IMR-90 (cell line): ENCODE data around the gene ZNF469. TPM values are rescaled to one million over a fixed set of nuclear protein-coding genes. Genes with fewer than 3 reads are reported as not detected.
A peak's percentile ranks its signal among the peaks of the same experiment; 100 is the strongest.

ENCODE experiments used
- ATAC-seq: fragments of 200-7000 bp; cut with Tn5 transposase; 2 replicates; pipeline ENCODE4 v1.9.1; 2020; ENCODE audit warnings: low read depth, mild to moderate bottlenecking, moderate library complexity
- BruUV-seq: library from RNA; stranded (reverse); fragments of 400-500 nt; replicated peaks from 2 replicates; lab custom pipeline; 2021; lab: Mats Ljungman, UMichigan
- CTCF ChIA-PET: fragments of 300-600 bp; formaldehyde crosslinking; extraction: SDS; loops from one replicate; lab custom pipeline; 2021; ENCODE audit warnings: antibody characterized with exemption; lab: Yijun Ruan, JAX
- POLR2A ChIA-PET: fragments of 300-600 bp; sonication (Branson Sonifier 250); formaldehyde crosslinking; loops from one replicate; lab custom pipeline; 2022; ENCODE audit warnings: antibody characterized with exemption; ENCODE audit not compliant: unreplicated experiment; lab: Charles Lee
- DNase-seq: peaks from one replicate; pipeline ENCODE4 v3.0.0; 2013
- H2AFZ ChIP-seq: replicated peaks from 2 replicates; pipeline ENCODE3; 2013; ENCODE audit warnings: low read length, mild to moderate bottlenecking; ENCODE audit not compliant: poor library complexity
- H2AK5ac ChIP-seq: 2 replicates; pipeline ENCODE4 v1.6.1; 2013; ENCODE audit warnings: low read depth, low read length, inconsistent platforms
- H2AK9ac ChIP-seq: replicated peaks from 2 replicates; pipeline ENCODE3; 2013; ENCODE audit warnings: mild to moderate bottlenecking, low read depth, low read length, moderate library complexity; ENCODE audit not compliant: poor library complexity
- H2BK120ac ChIP-seq: 2 replicates; pipeline ENCODE4 v1.6.1; 2013; ENCODE audit warnings: low read depth, low read length, inconsistent platforms
- H2BK15ac ChIP-seq: 3 replicates; pipeline ENCODE4 v1.6.1; 2013; ENCODE audit warnings: low read depth, low read length, inconsistent platforms
- H2BK20ac ChIP-seq: 2 replicates; pipeline ENCODE4 v1.6.1; 2013; ENCODE audit warnings: low read depth, mild to moderate bottlenecking, inconsistent platforms, low read length, moderate library complexity
- H2BK5ac ChIP-seq: 2 replicates; pipeline ENCODE4 v1.6.1; 2013; ENCODE audit warnings: mild to moderate bottlenecking, low read depth, low read length, inconsistent platforms; ENCODE audit not compliant: poor library complexity, severe bottlenecking
- H3K14ac ChIP-seq: replicated peaks from 2 replicates; pipeline ENCODE4 v1.6.1; 2013; ENCODE audit warnings: low read depth, low read length, inconsistent platforms
- H3K18ac ChIP-seq: 2 replicates; pipeline ENCODE4 v1.6.1; 2013; ENCODE audit warnings: low read depth, low read length, control low read depth
- H3K23ac ChIP-seq: 2 replicates; pipeline ENCODE4 v1.6.1; 2013; ENCODE audit warnings: low read depth, low read length, inconsistent platforms
- H3K27ac ChIP-seq: 2 replicates; pipeline ENCODE4 v1.5.1; 2013; ENCODE audit warnings: mild to moderate bottlenecking, control low read depth, low read length; ENCODE audit not compliant: insufficient read depth
- H3K27me3 ChIP-seq: 2 replicates; pipeline ENCODE4 v1.6.1; 2013; ENCODE audit warnings: low read length; ENCODE audit not compliant: control insufficient read depth, insufficient read depth
- H3K36me3 ChIP-seq: 2 replicates; pipeline ENCODE4 v1.6.1; 2013; ENCODE audit warnings: low read length, mixed read lengths; ENCODE audit not compliant: control insufficient read depth, insufficient read depth
- H3K4ac ChIP-seq: 2 replicates; pipeline ENCODE4 v1.6.1; 2013; ENCODE audit warnings: low read depth, low read length, inconsistent platforms
- H3K4me1 ChIP-seq: 2 replicates; pipeline ENCODE4 v1.6.1; 2013; ENCODE audit warnings: low read length, mixed read lengths; ENCODE audit not compliant: control insufficient read depth, insufficient read depth
- H3K4me2 ChIP-seq: 2 replicates; pipeline ENCODE4 v1.6.1; 2013; ENCODE audit warnings: low read depth, mild to moderate bottlenecking, control low read depth, low read length, moderate library complexity
- H3K4me3 ChIP-seq: 2 replicates; pipeline ENCODE4 v1.5.1; 2013; ENCODE audit warnings: low read depth, mild to moderate bottlenecking, control low read depth, low read length, moderate library complexity; ENCODE audit not compliant: insufficient read depth
- H3K56ac ChIP-seq: 2 replicates; pipeline ENCODE4 v1.6.1; 2013; ENCODE audit warnings: low read length, inconsistent platforms; ENCODE audit not compliant: insufficient read depth; ENCODE audit errors: extremely low read depth
- H3K79me1 ChIP-seq, 2 experiments: 2 replicates each; pipeline ENCODE4 v1.6.1; 2013; ENCODE audit warnings: low read length in 2 of 2, inconsistent platforms in 1 of 2, low read depth in 1 of 2
- H3K9ac ChIP-seq: 2 replicates; pipeline ENCODE4 v1.6.1; 2013; ENCODE audit warnings: low read depth, low read length, control low read depth
- H3K9me1 ChIP-seq: 2 replicates; pipeline ENCODE4 v1.6.1; 2013; ENCODE audit warnings: low read length, inconsistent platforms; ENCODE audit not compliant: insufficient read depth
- H3K9me3 ChIP-seq: 2 replicates; pipeline ENCODE4 v1.6.1; 2013; ENCODE audit warnings: low read length; ENCODE audit not compliant: control insufficient read depth, insufficient read depth
- H4K20me1 ChIP-seq: 2 replicates; pipeline ENCODE4 v1.6.1; 2013; ENCODE audit warnings: low read length, inconsistent platforms; ENCODE audit not compliant: insufficient read depth
- H4K5ac ChIP-seq: 2 replicates; pipeline ENCODE4 v1.6.1; 2013; ENCODE audit warnings: mild to moderate bottlenecking, low read depth, low read length, control low read depth
- H4K8ac ChIP-seq, 2 experiments: 2 replicates each; pipeline ENCODE4 v1.6.1; 2013; ENCODE audit warnings: low read depth in 2 of 2, low read length in 2 of 2, control low read depth in 1 of 2, inconsistent platforms in 1 of 2
- H4K91ac ChIP-seq: 2 replicates; pipeline ENCODE4 v1.6.1; 2013; ENCODE audit warnings: low read depth, low read length, inconsistent platforms; ENCODE audit not compliant: insufficient read depth
- BHLHE40 ChIP-seq: fragments of 150-350 bp; IDR thresholded peaks from 2 replicates; pipeline ENCODE4 v1.6.1; 2016; ENCODE audit warnings: mild to moderate bottlenecking, low read depth, low read length
- CEBPB ChIP-seq: IDR thresholded peaks from 2 replicates; pipeline ENCODE4 v1.6.1; 2012; ENCODE audit warnings: low read depth, low read length, improper control_type of control experiment
- CHD1 ChIP-seq: IDR thresholded peaks from 2 replicates; pipeline ENCODE4 v1.6.1; 2012; ENCODE audit warnings: low read depth, low read length, improper control_type of control experiment
- CTCF ChIP-seq: conservative IDR thresholded peaks from 2 replicates; pipeline ENCODE4 v1.5.1; 2012; ENCODE audit warnings: mild to moderate bottlenecking, low read depth, low read length, improper control_type of control experiment
- ELK1 ChIP-seq: fragments of 150-350 bp; IDR thresholded peaks from 2 replicates; pipeline ENCODE4 v1.6.1; 2016; ENCODE audit warnings: low read depth, mild to moderate bottlenecking, low read length, moderate library complexity, borderline replicate concordance
- FOS ChIP-seq: fragments of 150-350 bp; IDR thresholded peaks from 2 replicates; pipeline ENCODE4 v1.6.1; 2016; ENCODE audit warnings: low read depth, low read length
- MAFK ChIP-seq: IDR thresholded peaks from 2 replicates; pipeline ENCODE4 v1.6.1; 2012; ENCODE audit warnings: low read depth, low read length, improper control_type of control experiment
- MAZ ChIP-seq: IDR thresholded peaks from 2 replicates; pipeline ENCODE4 v1.6.1; 2012; ENCODE audit warnings: low read depth, mild to moderate bottlenecking, low read length, improper control_type of control experiment, moderate library complexity, borderline replicate concordance
- MXI1 ChIP-seq: IDR thresholded peaks from 2 replicates; pipeline ENCODE4 v1.6.1; 2012; ENCODE audit warnings: low read depth, mild to moderate bottlenecking, low read length, moderate library complexity, borderline replicate concordance
- NFE2L2 ChIP-seq: fragments of 150-350 bp; IDR thresholded peaks from 2 replicates; pipeline ENCODE4 v1.6.1; 2016; ENCODE audit warnings: low read depth, mild to moderate bottlenecking, low read length
- POLR2A ChIP-seq: IDR thresholded peaks from 2 replicates; pipeline ENCODE4 v1.6.1; 2012; ENCODE audit warnings: mild to moderate bottlenecking, low read depth, low read length
- RAD21 ChIP-seq: IDR thresholded peaks from 2 replicates; pipeline ENCODE4 v1.6.1; 2012; ENCODE audit warnings: low read length, improper control_type of control experiment
- RCOR1 ChIP-seq: IDR thresholded peaks from 2 replicates; pipeline ENCODE4 v1.6.1; 2012; ENCODE audit warnings: mild to moderate bottlenecking, low read length, improper control_type of control experiment; ENCODE audit not compliant: insufficient replicate concordance
- RFX5 ChIP-seq: IDR thresholded peaks from 2 replicates; pipeline ENCODE4 v1.8.0; 2012; ENCODE audit warnings: low read depth, mild to moderate bottlenecking, low read length, moderate library complexity
- SMC3 ChIP-seq: fragments of 150-350 bp; IDR thresholded peaks from 2 replicates; pipeline ENCODE4 v1.6.1; 2016; ENCODE audit warnings: low read depth, mild to moderate bottlenecking, antibody characterized with exemption, low read length, moderate library complexity
- USF2 ChIP-seq: fragments of 150-350 bp; IDR thresholded peaks from 2 replicates; pipeline ENCODE4 v1.6.1; 2017; ENCODE audit warnings: mild to moderate bottlenecking, antibody characterized with exemption, low read length, low read depth
- WGBS, 2 experiments: methylation state at CpG; one replicate each; pipeline versions ENCODE4 v1.1.5 to v1.1.7; 2013; ENCODE audit warnings: missing lambda C conversion rate in 2 of 2; ENCODE audit not compliant: insufficient read length in 1 of 2; ENCODE audit errors: extremely low coverage in 2 of 2; 5-methylcytosine and 5-hydroxymethylcytosine counted together
- dilution Hi-C: fragments of 300-500 bp; cut with HindIII; formaldehyde crosslinking; loops from one replicate; pipeline ENCODE4 v1.14.3; 2018; ENCODE audit warnings: low sequenced_read_pairs; ENCODE audit not compliant: unreplicated experiment
- in situ Hi-C: fragments of 300-500 bp; cut with MboI; formaldehyde crosslinking; loops from 3 replicates; pipeline ENCODE4 v1.14.3; 2019; ENCODE audit warnings: low sequenced_read_pairs, inconsistent platforms, mixed read lengths
- intact Hi-C: fragments of 100-400 bp; cut with micrococcal nuclease; formaldehyde crosslinking; loops from 2 replicates; pipeline ENCODE4 v1.10.0; 2022
- polyA plus RNA-seq, 3 experiments: library from polyadenylated mRNA; depleted of rRNA; stranded (reverse); fragments of >200 nt; gene quantifications; 2 replicates each; pipeline ENCODE4 v1.2.3, GENCODE V29; 2012; ENCODE audit warnings: low replicate concordance in 1 of 3
- total RNA-seq: library from RNA; depleted of rRNA; stranded (reverse); fragments of >200 nt; gene quantifications from 2 replicates; pipeline ENCODE4 v1.2.3, GENCODE V29; 2012

ZNF469 gene
- total and polyA plus RNA-seq, 2 of the 4 experiments (the other 2 are of a cell fraction), result 1.1 to 13.3 TPM

GRCh38 chr16:88373927-88374492, 8.7 kb upstream of the ZNF469 start:
- Histone ChIP-seq H3K9me1 (peaks cover 3% of the 10 kb centered on the region; the same call in 1 of the 2 replicates), H2AK9ac (no peak overlapping the region), H3K79me1 (no peaks in the 10 kb centered on the region), H2BK120ac (no peak overlapping the region), H3K23ac (no peak overlapping the region), H3K14ac (no peak overlapping the region), H3K4me3 (no peak overlapping the region), H2BK5ac (no peak overlapping the region), H3K9ac (no peak overlapping the region), H4K8ac (no peak overlapping the region), H4K5ac (no peak overlapping the region), H3K56ac (no peak overlapping the region), H3K4ac (no peak overlapping the region), H2BK15ac (no peak overlapping the region), H3K4me2 (no peak overlapping the region), H2AFZ (no peak overlapping the region), H4K20me1 (no peaks in the 10 kb centered on the region), H3K9me3 (0 out of 2 replicates have a peak, but pooled peaks cover 3% of the 10 kb centered on the region), H3K27me3 (no peaks in the 10 kb centered on the region), H3K18ac (no peak overlapping the region), H2BK20ac (no peak overlapping the region), H3K27ac (no peak overlapping the region), H2AK5ac (0 out of 2 replicates have a peak overlapping the region, but pooled peaks have one; percentile 19), H3K4me1 (no peaks in the 10 kb centered on the region), H4K91ac (no peak overlapping the region), H3K36me3 (no peaks in the 10 kb centered on the region)
- dilution Hi-C loops (no loop called here), in situ Hi-C loops (no loop called here), intact Hi-C loops (no loop called here)
- peak; percentile 57 for ATAC-seq
- ChIA-PET POLR2A (no interaction called here), CTCF (no interaction called here)
- BruUV-seq, result no TSS peak
- no peak for TF ChIP-seq FOS
- TF ChIP-seq USF2, result no peak
- TF ChIP-seq NFE2L2, result no peak
- no peak for TF ChIP-seq RCOR1
- TF ChIP-seq CTCF, result no peak
- TF ChIP-seq RFX5, result no peak
- TF ChIP-seq BHLHE40, result no peak
- no peak for TF ChIP-seq SMC3
- TF ChIP-seq ELK1, result no peak
- no peak for TF ChIP-seq CHD1
- TF ChIP-seq CEBPB, result no peak
- TF ChIP-seq MAZ, result no peak
- no peak for TF ChIP-seq RAD21
- no peak for TF ChIP-seq MXI1
- TF ChIP-seq POLR2A, result no peak
- no peak for TF ChIP-seq MAFK
- no peak for DNase-seq
- 75% methylated on average over 4 of the region's 5 CpGs; no CpG with 5 or more reads in 1 of the 2 experiments for WGBS, 2 experiments
